Subcutaneous abdominal adipose tissue (tissue), 5 donors: ENCODE data around the gene EPS8.
"Not testable (repeated sequence)": the region's sequence is repeated elsewhere in the genome, so short reads cannot be mapped to it uniquely, and the experiment has no call there.

Experiments
- H3K27ac ChIP-seq: one replicate; pipeline ENCODE4 v1.7.0; 2013; ENCODE audit warnings: low read depth, mild to moderate bottlenecking, inconsistent platforms, low read length, moderate library complexity
- H3K27me3 ChIP-seq, 5 donors: one replicate each; pipeline ENCODE4 v1.7.0; 2013; ENCODE audit warnings: low read length in 5 of 5, inconsistent platforms in 1 of 5; ENCODE audit not compliant: control insufficient read depth in 5 of 5, insufficient read depth in 4 of 5
- H3K36me3 ChIP-seq, 5 donors: one replicate each; pipeline ENCODE4 v1.7.0; 2013; ENCODE audit warnings: low read length in 5 of 5; ENCODE audit not compliant: control insufficient read depth in 5 of 5, insufficient read depth in 5 of 5
- H3K4me1 ChIP-seq, 5 donors: one replicate each; pipeline ENCODE4 v1.7.0; 2013; ENCODE audit warnings: low read length in 5 of 5, mild to moderate bottlenecking in 3 of 5, moderate library complexity in 1 of 5; ENCODE audit not compliant: control insufficient read depth in 5 of 5, insufficient read depth in 5 of 5
- H3K4me3 ChIP-seq, 5 donors: one replicate each; pipeline ENCODE4 v1.7.0; 2013; ENCODE audit warnings: low read length in 5 of 5, low read depth in 1 of 5
- H3K9ac ChIP-seq, 5 donors: one replicate each; pipeline ENCODE4 v1.7.0; 2013; ENCODE audit warnings: low read length in 5 of 5, mild to moderate bottlenecking in 4 of 5, moderate library complexity in 3 of 5
- H3K9me3 ChIP-seq, 5 donors: one replicate each; pipeline ENCODE4 v1.7.0; 2013; ENCODE audit warnings: low read length in 5 of 5; ENCODE audit not compliant: control insufficient read depth in 5 of 5
- donor health status: healthy.
- donor health status: healthy.
- donor health status: healthy.
- donor health status: healthy.
- donor health status: healthy.

The EPS8 gene

GRCh38 chr12:15763328-15763727 is 25.9 kb downstream of the EPS8 start:
- Histone ChIP-seq H3K36me3 (no peaks in the 10 kb centered on the region), H3K27ac (peak overlapping the region; percentile 70), H3K4me1 (peaks cover 3 to 31% (median 20%) of the 10 kb centered on the region in 5 donors), H3K4me3 (no peak overlapping the region), H3K27me3 (no peaks in the 10 kb centered on the region), H3K9me3 (no peaks in the 10 kb centered on the region), H3K9ac (no peak overlapping the region)

- not testable (repeated sequence) for H3K27me3 ChIP-seq, H3K9ac ChIP-seq, H3K36me3 ChIP-seq, H3K9me3 ChIP-seq, H3K4me3 ChIP-seq, H3K27ac ChIP-seq
- H3K4me1 ChIP-seq: peaks cover 2 to 24% (median 21%) of the 10 kb centered on the region in 5 donors
Measured at GRCh38 chr12:15762162-15762561, 27.0 kb downstream of the EPS8 start.

- Histone ChIP-seq H3K9ac (no peak overlapping the region), H3K4me1 (peaks cover 0 to 23% (median 9%) of the 10 kb centered on the region in 5 donors), H3K27ac (no peak overlapping the region), H3K36me3 (no peaks in the 10 kb centered on the region), H3K27me3 (no peaks in the 10 kb centered on the region), H3K9me3 (no peaks in the 10 kb centered on the region), H3K4me3 (no peak overlapping the region)
Measured at GRCh38 chr12:15757553-15758255, 31.5 kb downstream of the EPS8 start.

GRCh38 chr12:15756822-15757221 is 32.4 kb downstream of the EPS8 start:
- no peak overlapping the region for H3K4me3 ChIP-seq
- H3K27ac ChIP-seq: peak overlapping the region; percentile 20
- no peaks in the 10 kb centered on the region for H3K27me3 ChIP-seq
- H3K9ac ChIP-seq: peak overlapping the region in 1 of 5 donors; percentile 2
- no peaks in the 10 kb centered on the region for H3K9me3 ChIP-seq
- H3K36me3 ChIP-seq: no peaks in the 10 kb centered on the region
- H3K4me1 ChIP-seq: peaks cover 0 to 23% (median 10%) of the 10 kb centered on the region in 5 donors

GRCh38 chr12:15754233-15754632 is 35.0 kb downstream of the EPS8 start:
- Histone ChIP-seq H3K4me3 (no peak overlapping the region), H3K9ac (no peak overlapping the region), H3K36me3 (no peaks in the 10 kb centered on the region), H3K9me3 (no peaks in the 10 kb centered on the region), H3K4me1 (peaks cover 0 to 23% (median 16%) of the 10 kb centered on the region in 5 donors), H3K27me3 (no peaks in the 10 kb centered on the region), H3K27ac (no peak overlapping the region)

- no peaks in the 10 kb centered on the region for H3K27me3 ChIP-seq
- no peak overlapping the region for H3K9ac ChIP-seq
- H3K4me3 ChIP-seq: no peak overlapping the region
- peaks cover 0 to 21% (median 16%) of the 10 kb centered on the region in 5 donors for H3K4me1 ChIP-seq
- no peaks in the 10 kb centered on the region for H3K36me3 ChIP-seq
- H3K27ac ChIP-seq: no peak overlapping the region
- no peaks in the 10 kb centered on the region for H3K9me3 ChIP-seq
Measured at GRCh38 chr12:15752785-15753184, 36.4 kb downstream of the EPS8 start.

- no peak overlapping the region for H3K9ac ChIP-seq
- no peaks in the 10 kb centered on the region for H3K9me3 ChIP-seq
- H3K4me1 ChIP-seq: peaks cover 0 to 21% (median 12%) of the 10 kb centered on the region in 5 donors
- no peaks in the 10 kb centered on the region for H3K36me3 ChIP-seq
- no peaks in the 10 kb centered on the region for H3K27me3 ChIP-seq
- no peak overlapping the region for H3K4me3 ChIP-seq
- no peak overlapping the region for H3K27ac ChIP-seq
Measured at GRCh38 chr12:15751741-15752140, 37.4 kb downstream of the EPS8 start.

GRCh38 chr12:15749937-15750336 is 39.3 kb downstream of the EPS8 start:
- no peaks in the 10 kb centered on the region for H3K9me3 ChIP-seq
- no peak overlapping the region for H3K27ac ChIP-seq
- H3K4me3 ChIP-seq: no peak overlapping the region
- peaks cover 0 to 13% (median 12%) of the 10 kb centered on the region in 5 donors for H3K4me1 ChIP-seq
- no peaks in the 10 kb centered on the region for H3K27me3 ChIP-seq
- H3K36me3 ChIP-seq: no peaks in the 10 kb centered on the region
- H3K9ac ChIP-seq: no peak overlapping the region

- not testable (repeated sequence) for H3K9me3 ChIP-seq, H3K9ac ChIP-seq, H3K4me3 ChIP-seq, H3K27ac ChIP-seq, H3K4me1 ChIP-seq, H3K36me3 ChIP-seq, H3K27me3 ChIP-seq
Measured at GRCh38 chr12:15741870-15742269, 47.3 kb downstream of the EPS8 start.

- Histone ChIP-seq H3K4me3 (no peak overlapping the region), H3K36me3 (no peaks in the 10 kb centered on the region)
Measured at GRCh38 chr12:15741082-15741481, 48.1 kb downstream of the EPS8 start.

More at GRCh38 chr12:15741082-15741481, 48.1 kb downstream of the EPS8 start:
- H3K9me3 ChIP-seq: no peaks in the 10 kb centered on the region
- no peaks in the 10 kb centered on the region for H3K27me3 ChIP-seq
- no peak overlapping the region for H3K9ac ChIP-seq
- no peak overlapping the region for H3K27ac ChIP-seq
- peaks cover 0 to 4% (median 0%) of the 10 kb centered on the region in 5 donors for H3K4me1 ChIP-seq
